Sigmoid colon (tissue), 7 donors: Measurements from ENCODE around the gene PRKAG2. TPM values are rescaled to one million over a fixed set of nuclear protein-coding genes. Genes with fewer than 3 reads are reported as not detected.
"Not testable (repeated sequence)": the region's sequence is repeated elsewhere in the genome, so short reads cannot be mapped to it uniquely, and the experiment has no call there.

Source experiments
- DNase-seq: peaks from one replicate; pipeline ENCODE4 v3.0.0-alpha.2; 2019
- H3K27ac ChIP-seq, 4 donors: fragments of 200-600 bp; sonication (generic); one replicate each; pipeline ENCODE4 v1.5.1; 2016 to 2019; ENCODE audit warnings: mild to moderate bottlenecking in 1 of 4
- H3K27me3 ChIP-seq, 3 donors: fragments of 200-600 bp; sonication (generic); one replicate each; pipeline ENCODE4 v1.5.1; 2019; ENCODE audit warnings: mild to moderate bottlenecking in 1 of 3
- H3K36me3 ChIP-seq, 4 donors: fragments of 200-600 bp; sonication (generic); one replicate each; pipeline ENCODE4 v1.5.1; 2016 to 2019
- H3K4me1 ChIP-seq, 4 donors: fragments of 200-600 bp; sonication (generic); one replicate each; pipeline ENCODE4 v1.5.1; 2017 to 2019
- H3K4me3 ChIP-seq, 4 donors: fragments of 200-600 bp; sonication (generic); one replicate each; pipeline ENCODE4 v1.5.1; 2017 to 2019; ENCODE audit warnings: mild to moderate bottlenecking in 2 of 4, moderate library complexity in 1 of 4
- H3K9me3 ChIP-seq, 4 donors: fragments of 200-600 bp in 3 of 4; sonication (generic) in 3 of 4; one replicate each; pipeline versions ENCODE4 v1.5.1 to v1.6.1; 2013 to 2019
- EP300 ChIP-seq, 4 donors: sonication (generic); formaldehyde crosslinking; IDR thresholded peaks; one replicate each; pipeline ENCODE4 v1.6.1; 2017; ENCODE audit warnings: antibody characterized with exemption in 4 of 4
- POLR2A ChIP-seq, 2 donors: fragments of 450-650 bp; IDR thresholded peaks; one replicate each; pipeline ENCODE4 v1.6.1; 2016; ENCODE audit warnings: antibody characterized with exemption in 2 of 2, mild to moderate bottlenecking in 2 of 2, moderate library complexity in 2 of 2
- POLR2AphosphoS5 ChIP-seq, 4 donors: sonication (generic); formaldehyde crosslinking; IDR thresholded peaks; one replicate each; pipeline ENCODE4 v1.6.1; 2017; ENCODE audit warnings: antibody characterized with exemption in 4 of 4
- WGBS, 2 donors: extraction: QIAGEN DNeasy Blood & Tissue Kit; methylation state at CpG; one replicate each; pipeline ENCODE4 v1.1.7; 2013; 5-methylcytosine and 5-hydroxymethylcytosine counted together
- intact Hi-C: fragments of 100-400 bp; cut with DNase I; formaldehyde crosslinking; loops from one replicate; pipeline ENCODE4 v1.15.1; 2023
- polyA plus RNA-seq, 3 donors: library from polyadenylated mRNA; stranded (reverse); fragments of 200-250 nt; gene quantifications; one replicate each; pipeline ENCODE4 v1.2.3, GENCODE V29; 2013
- total RNA-seq, 4 donors: library from RNA; depleted of rRNA; stranded (reverse); fragments of >200 nt; gene quantifications; one replicate each; pipeline ENCODE4 v1.1.0, GENCODE V29; 2016
- TF ChIP-seq, protein P1 (sequence below), 4 experiments: fragments of 450-650 bp in 3 of 4; fragments of 200-600 bp in 1 of 4; IDR thresholded peaks; one replicate each; pipeline ENCODE4 v1.5.1; 2016 to 2019; ENCODE audit warnings: antibody characterized with exemption in 4 of 4, mild to moderate bottlenecking in 3 of 4, moderate library complexity in 2 of 4
- donor health status: healthy with polysubstance abuse.
- donor health status: Bipolar disorder and iron deficiency.
- donor health status: healthy.

PRKAG2 gene
- total and polyA plus RNA-seq, 7 donors = 19.2 to 51.2 (median 37.1) TPM

DNA sequence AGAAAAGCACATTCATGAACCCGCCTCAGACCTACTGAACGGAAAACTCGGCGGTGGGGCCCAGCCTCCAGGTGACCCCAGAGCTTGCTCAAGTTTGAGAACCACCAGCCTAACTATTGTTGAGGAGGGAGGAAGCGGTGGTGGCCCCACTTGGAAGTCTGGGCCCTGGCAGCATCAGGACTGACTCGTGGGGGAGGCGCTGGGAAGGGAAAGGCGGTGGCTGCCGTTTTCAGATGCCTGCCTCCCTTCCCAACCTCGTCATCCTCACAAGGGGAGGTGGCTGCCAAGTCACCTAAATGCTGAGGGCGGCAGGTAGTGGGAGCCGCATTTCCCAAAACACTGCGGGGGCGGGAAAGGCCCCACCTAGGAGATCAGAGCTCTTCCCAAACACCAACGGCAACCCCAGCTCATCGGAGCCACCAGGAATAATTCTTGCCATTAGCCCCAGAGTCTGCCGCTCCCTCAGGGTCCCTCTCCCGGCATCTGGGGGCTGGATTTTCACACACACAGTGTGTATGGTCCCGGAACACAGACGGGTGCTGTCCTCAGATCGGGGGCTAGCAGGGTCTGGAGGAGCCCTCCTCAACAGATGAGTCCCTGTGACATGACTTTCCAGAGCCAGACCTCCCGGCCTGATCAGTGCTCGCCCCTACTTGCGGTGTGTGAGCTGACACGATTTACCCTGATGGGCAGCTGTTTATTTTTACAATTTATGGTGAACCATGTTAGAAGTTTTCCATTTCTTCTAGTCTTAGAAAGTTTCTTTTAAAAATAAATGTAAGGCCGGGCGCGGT, 31.3 kb downstream of the PRKAG2 start:
- Histone ChIP-seq H3K9me3 (no peaks in the 10 kb centered on the region), H3K4me3 (no peak overlapping the region), H3K36me3 (no peaks in the 10 kb centered on the region), H3K4me1 (no peaks in the 10 kb centered on the region), H3K27ac (no peak overlapping the region), H3K27me3 (no peaks in the 10 kb centered on the region)
- intact Hi-C loops = no loop called here
- TF ChIP-seq POLR2A (IDR thresholded peaks at IDR 0.05) (no peak), POLR2AphosphoS5 (IDR thresholded peaks at IDR 0.05) (no peak), EP300 (IDR thresholded peaks at IDR 0.05) (no peak)
- TF ChIP-seq, protein P1, sequence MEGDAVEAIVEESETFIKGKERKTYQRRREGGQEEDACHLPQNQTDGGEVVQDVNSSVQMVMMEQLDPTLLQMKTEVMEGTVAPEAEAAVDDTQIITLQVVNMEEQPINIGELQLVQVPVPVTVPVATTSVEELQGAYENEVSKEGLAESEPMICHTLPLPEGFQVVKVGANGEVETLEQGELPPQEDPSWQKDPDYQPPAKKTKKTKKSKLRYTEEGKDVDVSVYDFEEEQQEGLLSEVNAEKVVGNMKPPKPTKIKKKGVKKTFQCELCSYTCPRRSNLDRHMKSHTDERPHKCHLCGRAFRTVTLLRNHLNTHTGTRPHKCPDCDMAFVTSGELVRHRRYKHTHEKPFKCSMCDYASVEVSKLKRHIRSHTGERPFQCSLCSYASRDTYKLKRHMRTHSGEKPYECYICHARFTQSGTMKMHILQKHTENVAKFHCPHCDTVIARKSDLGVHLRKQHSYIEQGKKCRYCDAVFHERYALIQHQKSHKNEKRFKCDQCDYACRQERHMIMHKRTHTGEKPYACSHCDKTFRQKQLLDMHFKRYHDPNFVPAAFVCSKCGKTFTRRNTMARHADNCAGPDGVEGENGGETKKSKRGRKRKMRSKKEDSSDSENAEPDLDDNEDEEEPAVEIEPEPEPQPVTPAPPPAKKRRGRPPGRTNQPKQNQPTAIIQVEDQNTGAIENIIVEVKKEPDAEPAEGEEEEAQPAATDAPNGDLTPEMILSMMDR (IDR thresholded peaks at IDR 0.05) = no peak
- DNase-seq = no peak
- 92 to 93% methylated on average over 28 of the region's 28 CpGs for WGBS, 2 donors

DNA sequence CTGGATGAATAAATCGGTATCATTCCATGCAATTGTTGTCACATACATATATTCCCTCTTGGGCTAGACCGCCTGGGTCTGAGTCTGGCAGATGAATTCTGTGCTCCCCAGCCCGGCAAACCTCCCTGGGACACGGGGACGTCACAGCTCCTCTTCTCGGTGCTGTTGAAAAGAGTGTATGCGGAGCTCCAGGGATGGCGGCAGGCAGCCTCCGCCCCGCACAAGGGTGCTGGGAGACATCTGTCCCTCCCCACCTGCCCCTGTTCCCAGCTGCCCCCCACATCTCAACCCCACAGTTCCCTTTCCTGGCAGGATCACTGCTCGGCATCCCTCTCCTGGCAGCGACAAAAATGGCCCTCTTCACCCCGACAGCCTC, 32.1 kb downstream of the PRKAG2 start:
- Histone ChIP-seq H3K4me3 (no peak overlapping the region), H3K36me3 (no peaks in the 10 kb centered on the region), H3K9me3 (no peaks in the 10 kb centered on the region), H3K4me1 (no peaks in the 10 kb centered on the region), H3K27ac (no peak overlapping the region), H3K27me3 (no peaks in the 10 kb centered on the region)
- WGBS, 2 donors = 96 to 97% methylated on average over 13 of the region's 13 CpGs
- TF ChIP-seq, protein P1 (IDR thresholded peaks at IDR 0.05) = no peak
- TF ChIP-seq EP300 (IDR thresholded peaks at IDR 0.05) (no peak), POLR2AphosphoS5 (IDR thresholded peaks at IDR 0.05) (no peak), POLR2A (IDR thresholded peaks at IDR 0.05) (no peak)
- intact Hi-C loops = no loop called here
- no peak for DNase-seq

DNA sequence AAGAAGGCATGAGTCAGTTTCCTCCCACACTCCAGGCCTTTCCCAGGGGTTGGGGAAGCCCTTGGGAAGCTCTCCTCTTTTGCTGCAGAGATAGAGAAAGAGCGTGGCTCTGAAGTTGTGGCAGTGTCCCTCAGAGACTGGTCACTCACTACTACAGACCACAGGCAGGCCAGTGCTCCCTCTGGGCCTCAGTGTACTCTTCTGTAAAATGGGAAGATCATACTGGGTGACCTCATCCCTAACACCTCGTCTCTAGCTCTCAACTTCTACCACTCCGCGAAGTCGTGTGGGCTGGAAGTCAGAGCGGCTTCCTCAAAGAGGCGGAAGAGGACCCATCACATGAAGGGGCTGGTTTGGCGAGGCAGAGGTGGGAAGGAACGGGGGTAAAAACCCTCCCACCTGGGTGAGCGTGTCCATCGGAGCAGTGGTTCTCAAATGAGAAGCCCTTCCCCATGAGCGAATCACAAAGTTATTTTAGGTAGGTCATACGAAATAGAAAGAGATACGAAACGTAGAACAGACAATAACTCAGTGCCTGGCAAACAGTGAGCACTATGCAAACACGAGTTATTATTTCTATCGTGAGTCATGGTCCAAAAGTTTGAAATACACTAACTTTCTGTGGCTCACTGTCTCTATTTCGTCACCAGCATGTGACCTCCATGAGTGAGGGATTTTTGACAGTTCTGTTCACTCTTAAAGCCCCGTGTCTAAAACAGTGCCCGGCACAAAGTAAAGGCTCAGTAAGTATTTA, 32.7 kb downstream of the PRKAG2 start:
- intact Hi-C loops = no loop called here

DNA sequence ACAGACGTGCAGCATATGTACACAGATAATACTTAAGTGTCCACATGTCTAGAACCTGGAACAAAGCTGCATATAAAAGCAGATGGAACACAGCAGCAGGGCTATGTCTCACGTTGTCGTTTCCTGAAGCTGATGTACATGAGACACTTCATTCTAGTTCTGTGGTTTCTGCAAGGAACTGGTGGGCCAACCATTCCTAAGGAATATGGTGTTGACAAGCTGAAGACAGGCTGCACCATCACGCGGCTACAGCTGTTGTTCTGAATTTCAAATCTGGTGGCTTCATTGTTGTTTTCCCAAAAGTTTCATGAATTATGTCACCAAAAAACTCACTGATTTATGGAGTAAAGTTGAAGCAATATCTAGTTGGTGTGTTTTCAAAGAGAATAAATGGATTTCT, 33.7 kb downstream of the PRKAG2 start:
- 78 to 81% methylated on average over 5 of the region's 5 CpGs for WGBS, 2 donors
- H3K27me3 ChIP-seq = no peaks in the 10 kb centered on the region
- H3K9me3 ChIP-seq = no peaks in the 10 kb centered on the region
- no peak overlapping the region for H3K27ac ChIP-seq
- no peaks in the 10 kb centered on the region for H3K4me1 ChIP-seq
- DNase-seq = no peak
- intact Hi-C loops = no loop called here
- H3K4me3 ChIP-seq = no peak overlapping the region
- H3K36me3 ChIP-seq = no peaks in the 10 kb centered on the region
- TF ChIP-seq EP300 (IDR thresholded peaks at IDR 0.05) (no peak), POLR2A (IDR thresholded peaks at IDR 0.05) (no peak), POLR2AphosphoS5 (IDR thresholded peaks at IDR 0.05) (no peak)
- TF ChIP-seq, protein P1 (IDR thresholded peaks at IDR 0.05) = no peak

More for the DNA sequence above, 32.7 kb downstream of the PRKAG2 start:
- WGBS, 2 donors = 84 to 89% methylated on average over 20 of the region's 20 CpGs
- H3K4me1 ChIP-seq = no peaks in the 10 kb centered on the region
- H3K27ac ChIP-seq = no peak overlapping the region
- H3K27me3 ChIP-seq = no peaks in the 10 kb centered on the region
- TF ChIP-seq POLR2A (IDR thresholded peaks at IDR 0.05) (no peak), EP300 (IDR thresholded peaks at IDR 0.05) (no peak), POLR2AphosphoS5 (IDR thresholded peaks at IDR 0.05) (peak in 1 of 4 donors; percentile 4)
- TF ChIP-seq, protein P1 (IDR thresholded peaks at IDR 0.05) = no peak
- no peak for DNase-seq
- H3K36me3 ChIP-seq = no peaks in the 10 kb centered on the region
- no peak overlapping the region for H3K4me3 ChIP-seq
- no peaks in the 10 kb centered on the region for H3K9me3 ChIP-seq

DNA sequence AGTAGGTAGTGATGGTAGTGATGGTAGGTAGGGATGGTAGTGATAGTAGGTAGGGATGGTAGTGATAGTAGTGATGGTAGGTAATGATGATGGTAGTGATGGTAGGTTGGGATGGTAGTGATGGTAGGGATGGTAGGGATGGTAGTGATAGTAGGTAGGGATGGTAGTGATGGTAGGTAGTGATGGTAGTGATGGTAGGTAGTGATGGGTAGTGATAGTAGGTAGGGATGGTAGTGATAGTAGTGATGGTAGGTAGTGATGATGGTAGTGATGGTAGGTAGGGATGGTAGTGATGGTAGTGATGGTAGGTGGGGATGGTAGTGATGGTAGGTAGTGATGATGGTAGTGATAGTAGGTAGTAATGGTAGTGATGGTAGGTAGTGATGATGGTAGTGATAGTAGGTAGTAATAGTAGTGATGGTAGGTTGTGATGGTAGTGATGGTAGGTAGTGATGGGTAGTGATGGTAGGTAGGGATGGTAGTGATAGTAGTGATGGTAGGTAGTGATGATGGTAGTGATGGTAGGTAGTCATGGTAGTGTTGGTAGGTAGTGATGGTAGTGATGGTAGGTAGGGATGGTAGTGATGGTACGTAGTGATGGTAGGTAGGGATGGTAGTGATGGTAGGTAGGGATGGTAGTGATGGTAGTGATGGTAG, 35.4 kb downstream of the PRKAG2 start:
- H3K27ac ChIP-seq, H3K9me3 ChIP-seq, H3K4me1 ChIP-seq, H3K36me3 ChIP-seq, H3K27me3 ChIP-seq, intact Hi-C loops, H3K4me3 ChIP-seq, DNase-seq: not testable (repeated sequence)
- WGBS, 2 donors = 98 to 100% methylated on average over 1 of the region's 1 CpG
